Keratinocyte (primary cell): ENCODE results near the gene AUNIP. TPM values are rescaled to one million over a fixed set of nuclear protein-coding genes. Genes with fewer than 3 reads are reported as not detected.

Experiments used
- DNase-seq: peaks from one replicate; pipeline ENCODE4 v3.0.0-alpha.2; 2011; ENCODE audit warnings: low read depth, missing footprints, low spot score
- FAIRE-seq: peaks from 2 replicates; lab custom pipeline; 2011; peaks lifted over from hg19 to GRCh38; lab: Jason Lieb, UNC
- H2AFZ ChIP-seq: 2 replicates; pipeline ENCODE4 v1.6.0; 2012; ENCODE audit warnings: low read length, control low read depth, inconsistent platforms; ENCODE audit not compliant: control insufficient read depth
- H3K27ac ChIP-seq: 2 replicates; pipeline ENCODE4 v1.5.1; 2011; ENCODE audit warnings: low read length; ENCODE audit not compliant: control insufficient read depth, insufficient read depth
- H3K27me3 ChIP-seq: 3 replicates; pipeline ENCODE4 v1.6.0; 2011; ENCODE audit warnings: low read length; ENCODE audit not compliant: control insufficient read depth, insufficient read depth; ENCODE audit errors: extremely low read depth
- H3K36me3 ChIP-seq, 2 experiments: 2 replicates in 1 of 2; 3 replicates in 1 of 2; pipeline ENCODE4 v1.5.1; 2011; ENCODE audit warnings: low read length in 2 of 2, mild to moderate bottlenecking in 1 of 2; ENCODE audit not compliant: control insufficient read depth in 2 of 2, insufficient read depth in 2 of 2; ENCODE audit errors: extremely low read depth in 1 of 2
- H3K4me1 ChIP-seq: 3 replicates; pipeline ENCODE4 v1.5.1; 2011; ENCODE audit warnings: low read length; ENCODE audit not compliant: control insufficient read depth, insufficient read depth; ENCODE audit errors: extremely low read depth
- H3K4me2 ChIP-seq: 3 replicates; pipeline ENCODE4 v1.6.0; 2011; ENCODE audit warnings: low read depth, low read length; ENCODE audit not compliant: control insufficient read depth, insufficient read depth; ENCODE audit errors: extremely low read depth
- H3K4me3 ChIP-seq, 3 experiments: fragments of 200-600 bp in 1 of 3; sonication (generic) in 1 of 3; 2 replicates in 2 of 3; 3 replicates in 1 of 3; pipeline ENCODE4 v1.5.1; 2011 to 2016; ENCODE audit warnings: low read length in 3 of 3, mild to moderate bottlenecking in 3 of 3, control low read depth in 2 of 3, inconsistent platforms in 1 of 3, low read depth in 1 of 3, mixed read lengths in 1 of 3, mixed run types in 1 of 3, moderate library complexity in 1 of 3; ENCODE audit not compliant: control insufficient read depth in 2 of 3, insufficient read depth in 2 of 3; ENCODE audit errors: extremely low read depth in 1 of 3
- H3K79me2 ChIP-seq: 2 replicates; pipeline ENCODE4 v1.6.0; 2012; ENCODE audit warnings: low read length; ENCODE audit not compliant: control insufficient read depth, insufficient read depth
- H3K9ac ChIP-seq: 3 replicates; pipeline ENCODE4 v1.6.0; 2011; ENCODE audit warnings: low read length; ENCODE audit not compliant: control insufficient read depth, insufficient read depth; ENCODE audit errors: extremely low read depth
- H3K9me1 ChIP-seq: 3 replicates; pipeline ENCODE4 v1.6.0; 2011; ENCODE audit warnings: low read length; ENCODE audit not compliant: control insufficient read depth, insufficient read depth; ENCODE audit errors: extremely low read depth
- H3K9me3 ChIP-seq: 2 replicates; pipeline ENCODE4 v1.5.1; 2012; ENCODE audit warnings: low read depth, low read length; ENCODE audit not compliant: control insufficient read depth
- H4K20me1 ChIP-seq: 3 replicates; pipeline ENCODE4 v1.6.0; 2011; ENCODE audit warnings: low read length; ENCODE audit not compliant: control insufficient read depth, insufficient read depth; ENCODE audit errors: extremely low read depth
- EZH2 ChIP-seq: IDR thresholded peaks from one replicate; pipeline ENCODE4 v1.6.1; 2012; ENCODE audit warnings: inconsistent platforms, mild to moderate bottlenecking, low read length, moderate library complexity
- dilution Hi-C: fragments of 300-500 bp; cut with MboI; formaldehyde crosslinking; loops from one replicate; pipeline ENCODE4 v1.7.0; 2020; ENCODE audit warnings: low sequenced_read_pairs; ENCODE audit not compliant: extremely low pct_ligation_motif_present
- polyA plus RNA-seq, 5 experiments: library from polyadenylated mRNA; depleted of rRNA in 3 of 5; stranded (reverse) in 3 of 5; stranded (forward) in 1 of 5; unstranded in 1 of 5; fragments of >200 nt; gene quantifications; 1 replicate in 1 of 5; 2 replicates in 3 of 5; 3 replicates in 1 of 5; pipeline versions ENCODE4 v1.2.1 to v1.2.3, GENCODE V29; 2011 to 2012; ENCODE audit warnings: missing spikeins in 2 of 5, low read depth in 1 of 5, low replicate concordance in 1 of 5
- TF ChIP-seq, protein P1 (sequence below), 3 experiments: IDR thresholded peaks in 1 of 3; conservative IDR thresholded peaks in 1 of 3; optimal IDR thresholded peaks in 1 of 3; 2 replicates in 2 of 3; 3 replicates in 1 of 3; pipeline versions ENCODE3 to v1.5.1; 2011; ENCODE audit warnings: low read length in 3 of 3, mild to moderate bottlenecking in 3 of 3, moderate library complexity in 2 of 3, control low read depth in 1 of 3, inconsistent platforms in 1 of 3; ENCODE audit not compliant: insufficient read depth in 2 of 3; ENCODE audit errors: extremely low read depth in 1 of 3

The AUNIP gene
- polyA plus RNA-seq, 1 donor (not counting 4 experiments of a cell fraction or from before 2014, with no cell fraction given): 9.3 TPM

DNA sequence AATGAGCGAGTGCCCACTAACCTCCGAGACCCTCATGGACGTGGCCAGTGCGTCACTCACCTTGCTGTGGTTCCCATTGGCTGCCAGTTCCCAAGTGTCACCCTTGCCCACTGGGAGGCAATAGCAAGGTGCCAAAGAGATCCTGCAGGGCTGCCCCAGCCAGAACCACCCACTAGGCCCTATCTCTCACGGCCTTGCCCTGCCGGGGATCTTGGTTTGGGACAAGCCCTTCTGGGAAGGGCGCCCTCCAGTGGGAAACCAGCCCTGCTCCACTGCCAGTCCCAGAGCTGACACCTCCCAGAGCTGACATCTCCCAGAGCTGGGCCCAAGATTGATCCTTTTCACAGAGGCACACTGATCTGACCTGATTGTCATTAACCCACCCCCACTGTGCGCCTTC, 61.3 kb downstream of the AUNIP start:
- FAIRE-seq (no peak), DNase-seq (no peak)
- H3K36me3 ChIP-seq: no peaks in the 10 kb centered on the region
- no peak overlapping the region for H3K9ac ChIP-seq
- H3K4me3 ChIP-seq: no peak overlapping the region
- dilution Hi-C loops: no loop called here
- no peaks in the 10 kb centered on the region for H3K9me1 ChIP-seq
- H3K27me3 ChIP-seq: no peaks in the 10 kb centered on the region
- no peak overlapping the region for H3K4me2 ChIP-seq
- H3K27ac ChIP-seq: no peak overlapping the region
- TF ChIP-seq, protein P1, sequence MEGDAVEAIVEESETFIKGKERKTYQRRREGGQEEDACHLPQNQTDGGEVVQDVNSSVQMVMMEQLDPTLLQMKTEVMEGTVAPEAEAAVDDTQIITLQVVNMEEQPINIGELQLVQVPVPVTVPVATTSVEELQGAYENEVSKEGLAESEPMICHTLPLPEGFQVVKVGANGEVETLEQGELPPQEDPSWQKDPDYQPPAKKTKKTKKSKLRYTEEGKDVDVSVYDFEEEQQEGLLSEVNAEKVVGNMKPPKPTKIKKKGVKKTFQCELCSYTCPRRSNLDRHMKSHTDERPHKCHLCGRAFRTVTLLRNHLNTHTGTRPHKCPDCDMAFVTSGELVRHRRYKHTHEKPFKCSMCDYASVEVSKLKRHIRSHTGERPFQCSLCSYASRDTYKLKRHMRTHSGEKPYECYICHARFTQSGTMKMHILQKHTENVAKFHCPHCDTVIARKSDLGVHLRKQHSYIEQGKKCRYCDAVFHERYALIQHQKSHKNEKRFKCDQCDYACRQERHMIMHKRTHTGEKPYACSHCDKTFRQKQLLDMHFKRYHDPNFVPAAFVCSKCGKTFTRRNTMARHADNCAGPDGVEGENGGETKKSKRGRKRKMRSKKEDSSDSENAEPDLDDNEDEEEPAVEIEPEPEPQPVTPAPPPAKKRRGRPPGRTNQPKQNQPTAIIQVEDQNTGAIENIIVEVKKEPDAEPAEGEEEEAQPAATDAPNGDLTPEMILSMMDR (optimal IDR thresholded peaks at IDR 0.05 in 1 of 3, IDR thresholded peaks at IDR 0.05 in 1 of 3, conservative IDR thresholded peaks at IDR 0.05 in 1 of 3; ENCODE audit: extremely low read depth in 1 of 3, insufficient read depth in 2 of 3, low read length in 3 of 3): peak; percentile 57 to 86 (median 70)
- TF ChIP-seq EZH2: no peak
- H3K9me3 ChIP-seq: no peaks in the 10 kb centered on the region
- H3K4me1 ChIP-seq: peaks cover 14% of the 10 kb centered on the region
- peaks cover 3% of the 10 kb centered on the region for H3K79me2 ChIP-seq
- H2AFZ ChIP-seq: no peak overlapping the region
- H4K20me1 ChIP-seq: no peaks in the 10 kb centered on the region

DNA sequence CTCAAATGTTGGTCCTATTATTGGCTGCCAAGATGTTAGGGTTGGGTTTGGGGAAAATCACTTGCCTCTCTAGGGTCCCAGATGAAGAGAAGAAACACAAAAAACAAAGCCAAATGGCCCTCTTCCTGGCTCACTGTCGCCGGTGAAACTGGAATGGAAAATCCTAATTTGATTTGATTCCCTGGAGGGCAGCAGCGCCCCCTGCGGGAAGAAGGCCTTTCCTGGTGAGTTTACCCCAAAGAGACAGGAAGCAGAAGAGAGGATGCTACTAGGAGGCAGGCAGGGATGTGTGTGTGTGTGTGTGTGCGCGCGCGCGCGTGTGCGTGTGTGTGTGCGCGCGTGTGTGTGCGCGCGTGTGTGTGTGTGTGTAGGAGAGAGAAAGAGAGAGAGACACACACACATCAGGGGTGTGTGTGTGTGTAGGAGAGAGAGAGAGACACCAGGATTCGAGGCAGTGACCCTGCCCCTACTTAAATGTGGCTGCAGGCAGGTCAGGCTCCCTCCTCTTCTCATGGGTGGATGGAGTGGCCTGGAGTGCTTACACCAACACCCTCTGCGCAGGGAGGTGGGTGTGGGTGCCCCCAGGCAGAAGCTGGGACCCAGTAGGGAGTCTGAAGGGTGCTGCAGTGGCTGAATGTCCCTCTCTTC, 62.3 kb downstream of the AUNIP start:
- dilution Hi-C loops: no loop called here
- H3K4me2 ChIP-seq: peak overlapping the region; percentile 44
- H3K9me1 ChIP-seq: no peaks in the 10 kb centered on the region
- no peak overlapping the region for H3K9ac ChIP-seq
- no peaks in the 10 kb centered on the region for H4K20me1 ChIP-seq
- no peak overlapping the region for H2AFZ ChIP-seq
- no peaks in the 10 kb centered on the region for H3K27me3 ChIP-seq
- H3K9me3 ChIP-seq: no peaks in the 10 kb centered on the region
- H3K4me1 ChIP-seq: peaks cover 14% of the 10 kb centered on the region
- peaks cover 3% of the 10 kb centered on the region for H3K79me2 ChIP-seq
- DNase-seq (no peak), FAIRE-seq (no peak)
- H3K27ac ChIP-seq: no peak overlapping the region
- no peaks in the 10 kb centered on the region for H3K36me3 ChIP-seq
- no peak overlapping the region for H3K4me3 ChIP-seq
- TF ChIP-seq EZH2: no peak
- TF ChIP-seq, protein P1 (optimal IDR thresholded peaks at IDR 0.05 in 1 of 3, IDR thresholded peaks at IDR 0.05 in 1 of 3, conservative IDR thresholded peaks at IDR 0.05 in 1 of 3; ENCODE audit: extremely low read depth in 1 of 3, insufficient read depth in 2 of 3, low read length in 3 of 3): peak; percentile 76 to 89 (median 84)
